Stimulated activated CD8-positive, alpha-beta memory T cell treated with anti-CD3 and anti-CD28 coated beads, Interleukin-15, amount 100 ng/mL, for 1 hour (primary cell): ENCODE data around the gene HIVEP3.

ENCODE experiments used
- DNase-seq: peaks from one replicate; pipeline ENCODE4 v3.0.0-alpha.2; 2020; ENCODE audit warnings: low read depth

The HIVEP3 gene

DNA sequence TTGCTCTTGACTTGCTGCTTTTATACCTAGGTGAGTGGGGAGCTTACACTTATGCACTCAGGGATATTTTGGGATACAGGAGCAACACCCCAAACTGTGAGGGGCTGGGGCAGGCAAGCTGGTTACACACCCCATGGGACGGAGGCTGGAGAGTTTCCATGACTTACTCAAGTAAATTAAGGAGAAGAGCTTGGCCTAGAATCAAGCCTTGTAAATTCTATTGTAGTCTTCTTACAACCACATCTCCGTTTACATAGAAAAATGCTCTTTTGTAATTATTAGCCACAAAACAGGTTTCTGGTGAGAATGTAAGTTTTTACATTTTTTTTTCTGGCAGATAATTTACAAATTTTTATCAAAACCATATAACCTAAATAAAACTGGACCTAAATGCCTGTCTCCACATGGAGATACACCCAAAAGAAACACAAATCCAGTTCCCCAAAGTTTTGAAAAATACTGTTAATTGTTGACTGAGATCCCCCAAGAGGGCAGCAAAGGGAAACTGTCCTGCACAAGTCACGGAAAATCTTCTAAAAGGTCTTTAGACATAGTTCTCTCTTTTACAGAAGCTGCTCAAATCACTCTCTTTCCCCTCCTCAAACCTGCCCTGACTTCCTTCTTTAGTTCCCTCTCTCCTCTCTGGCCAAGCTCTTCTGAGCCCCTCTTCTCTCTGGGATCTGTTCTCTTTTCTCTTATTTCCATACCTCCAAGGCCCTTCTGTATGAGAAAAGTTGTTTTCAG is 134.0 kb downstream of the HIVEP3 start:
- no peak for DNase-seq

DNA sequence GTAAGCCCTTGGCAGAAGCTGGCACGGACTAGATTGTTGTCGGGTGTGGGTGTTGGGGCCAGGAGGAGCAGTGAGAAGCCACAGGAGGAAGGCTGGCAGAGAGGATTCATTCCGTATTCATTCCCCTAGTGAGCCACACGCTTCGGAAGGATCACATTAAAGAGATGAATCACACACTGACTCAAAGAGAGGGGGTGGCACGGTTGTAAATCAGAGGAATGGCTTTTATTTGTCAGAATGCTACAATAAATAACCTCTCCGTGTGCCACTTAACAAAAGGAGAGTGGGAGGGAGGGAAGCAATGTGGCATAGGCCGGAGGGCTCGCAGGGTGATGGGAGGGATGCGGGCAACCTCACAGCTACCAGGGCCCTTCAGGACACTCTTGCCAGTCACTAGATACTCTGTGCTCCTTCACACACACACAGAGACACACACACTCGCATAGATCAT is 135.5 kb downstream of the HIVEP3 start:
- DNase-seq, result no peak

DNA sequence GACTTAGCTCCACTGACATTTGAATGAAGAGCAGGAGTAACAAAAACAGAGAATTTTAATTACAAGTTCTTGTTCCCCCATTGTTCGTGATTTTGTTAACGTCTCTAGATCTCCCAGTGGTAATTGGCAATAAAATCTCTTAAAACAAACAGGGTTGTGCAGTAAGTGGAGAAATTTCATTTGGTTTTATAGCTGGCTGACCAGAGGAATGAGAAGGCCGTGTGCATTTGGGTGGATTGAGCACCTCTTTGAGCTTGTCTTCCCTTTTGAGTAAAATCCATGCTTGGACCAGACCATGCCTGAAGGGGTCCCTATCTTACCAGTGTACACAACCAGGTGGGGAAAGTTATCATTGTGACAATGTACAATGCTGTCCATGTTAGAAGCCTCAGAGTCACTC is 137.8 kb downstream of the HIVEP3 start:
- no peak for DNase-seq

DNA sequence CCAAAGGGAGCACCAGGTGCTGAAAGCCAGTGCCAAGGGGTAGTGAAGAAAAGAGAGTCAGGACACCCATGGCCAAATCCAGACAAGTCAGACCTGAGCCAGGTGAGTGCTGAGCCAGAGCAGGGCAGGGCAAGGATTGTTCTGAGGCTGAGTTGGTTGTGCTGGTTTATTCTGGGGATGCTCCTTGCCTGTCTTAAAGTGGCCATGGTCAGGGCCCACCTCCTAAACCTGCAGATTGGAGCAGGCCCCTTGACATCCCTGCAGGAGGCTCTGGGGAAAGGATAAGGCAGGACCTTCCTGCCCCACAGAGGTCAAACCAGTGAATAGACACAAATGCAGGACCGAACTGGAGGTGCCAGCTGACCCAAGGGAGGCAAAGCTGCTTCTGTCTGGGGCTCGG is 138.4 kb downstream of the HIVEP3 start:
- DNase-seq, result no peak

DNA sequence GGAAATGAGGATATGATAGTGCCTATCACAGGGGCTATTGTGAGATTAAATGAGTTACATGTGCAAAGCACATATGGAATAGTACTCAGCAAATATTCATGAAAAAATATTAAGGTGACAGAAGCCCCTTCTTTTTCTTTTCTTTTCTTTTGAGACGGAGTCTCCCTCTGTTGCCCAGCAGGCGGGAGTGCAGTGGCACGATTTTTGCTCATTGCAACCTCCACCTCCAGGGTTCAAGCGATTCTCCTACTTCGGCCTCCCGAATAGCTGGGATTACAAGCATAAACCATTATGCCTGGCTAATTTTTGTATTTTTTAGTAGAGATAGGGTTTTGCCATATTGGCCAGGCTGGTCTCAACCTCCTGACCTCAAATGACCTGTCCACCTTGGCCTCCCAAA is 139.4 kb downstream of the HIVEP3 start:
- no peak for DNase-seq

DNA sequence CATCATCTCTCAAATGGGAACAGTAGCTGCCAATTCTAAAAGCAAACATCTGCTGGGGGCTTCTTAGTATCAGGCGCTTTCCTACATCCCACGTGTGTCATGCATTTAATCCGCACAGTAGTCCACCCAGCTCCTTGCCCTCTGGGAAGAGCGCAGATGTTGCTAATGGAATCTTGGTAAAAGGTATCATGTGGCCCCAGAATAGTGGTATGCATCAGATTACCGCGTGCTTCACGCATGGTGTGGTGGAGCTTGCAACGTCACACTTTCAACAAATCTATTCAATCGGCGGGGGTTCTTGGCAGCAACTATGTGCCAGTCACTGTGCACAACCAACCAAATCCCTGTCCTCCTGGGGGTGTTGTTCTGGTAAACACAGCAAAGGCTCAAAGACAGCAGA is 141.0 kb downstream of the HIVEP3 start:
- no peak for DNase-seq

DNA sequence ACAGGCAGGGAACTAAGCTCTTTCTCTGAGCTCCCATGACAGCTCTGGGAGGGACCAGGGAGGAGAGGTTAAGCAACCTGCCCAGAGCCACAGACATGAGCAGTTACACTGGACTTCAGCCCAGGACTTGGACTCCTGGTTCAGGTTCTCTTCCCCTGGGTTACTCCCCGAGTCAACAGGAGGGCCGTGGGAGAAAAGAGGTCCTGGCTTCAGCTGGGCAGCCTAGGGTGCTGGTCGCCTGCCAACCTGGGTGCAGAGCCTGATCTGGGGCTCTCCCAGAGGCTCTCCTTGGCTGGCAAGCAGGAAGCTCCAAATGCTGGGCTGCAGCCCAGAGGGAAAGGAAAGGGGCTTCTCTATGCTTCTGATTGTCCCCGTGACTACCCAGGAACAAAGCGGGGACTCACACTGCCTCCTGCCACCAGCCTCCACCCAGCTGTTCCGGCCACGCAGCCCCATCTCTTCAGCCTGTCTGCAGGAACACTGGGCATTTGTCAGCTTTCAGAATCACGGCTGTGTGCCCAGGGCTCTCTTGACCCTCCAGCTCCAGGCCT is 141.8 kb downstream of the HIVEP3 start:
- no peak for DNase-seq

DNA sequence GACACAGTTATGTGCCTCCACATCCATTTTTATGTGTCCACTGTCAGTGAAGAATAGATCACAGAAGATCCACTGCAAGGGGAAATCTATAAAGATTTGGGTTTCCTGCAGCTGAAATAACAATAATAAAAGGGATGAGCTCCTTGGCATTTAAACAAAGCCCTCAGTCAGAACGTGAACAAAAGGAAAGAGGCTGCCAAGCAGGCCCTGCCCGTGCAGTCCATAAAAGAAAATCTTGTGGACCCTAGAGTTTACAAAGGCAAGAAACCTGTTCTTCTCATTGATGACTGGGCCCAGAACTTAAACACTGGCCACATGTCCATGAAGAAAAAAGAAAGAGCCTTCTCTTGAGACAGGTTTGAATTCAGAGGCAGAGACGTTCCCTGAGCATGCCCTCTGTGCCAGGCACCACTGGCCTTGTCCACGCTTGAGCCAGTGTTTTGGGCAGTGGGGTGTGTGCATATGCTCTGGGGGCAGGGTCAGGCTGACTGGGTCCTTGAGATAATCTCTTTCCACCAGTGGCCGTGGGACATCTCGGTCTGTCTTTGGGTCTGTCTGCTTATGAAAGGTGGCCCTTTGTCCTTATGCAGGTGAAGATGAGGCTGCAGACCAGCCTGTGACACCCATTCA is 142.7 kb downstream of the HIVEP3 start:
- DNase-seq, result no peak

DNA sequence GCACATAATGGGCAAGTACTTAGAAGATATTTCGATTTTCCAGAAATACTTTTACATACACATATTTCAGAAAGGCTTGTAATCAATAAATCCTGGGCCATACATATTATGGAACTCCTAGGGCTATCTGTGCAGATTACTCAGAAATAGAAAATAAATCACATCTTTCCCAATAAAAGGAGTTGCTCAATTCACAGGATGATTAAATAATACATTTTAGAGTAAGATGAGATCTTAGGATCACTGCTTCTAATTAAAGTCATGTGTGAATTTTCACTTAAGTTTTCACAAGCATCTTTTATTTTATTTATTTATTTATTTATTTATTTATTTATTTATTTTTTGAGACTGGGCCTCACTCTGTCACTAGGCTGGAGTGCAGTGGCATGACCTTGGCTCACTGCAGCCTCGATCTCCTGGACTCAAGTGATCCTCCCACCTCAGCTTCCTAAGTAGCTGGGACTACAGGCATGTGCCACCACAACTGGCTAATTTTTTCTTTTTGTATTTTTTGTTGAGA is 144.2 kb downstream of the HIVEP3 start:
- DNase-seq, result no peak

DNA sequence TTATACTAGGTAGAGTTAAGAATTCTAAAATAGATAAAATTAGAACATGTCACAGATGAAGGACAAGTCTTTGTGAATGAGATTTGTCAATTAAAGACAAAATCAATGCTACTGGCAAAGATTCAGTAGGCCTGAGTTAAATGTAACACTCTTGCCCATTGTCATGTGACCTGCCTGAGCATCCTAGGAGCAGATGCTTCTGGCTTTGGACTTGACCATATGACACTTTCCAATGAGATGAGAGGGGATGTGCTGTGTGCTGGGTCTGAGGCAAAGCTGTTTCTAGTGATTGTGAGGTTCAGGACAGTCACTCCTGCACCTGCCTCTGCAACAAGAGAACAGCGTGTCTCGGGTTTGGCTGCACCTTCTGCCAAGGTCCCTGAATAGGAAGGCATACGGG is 144.9 kb downstream of the HIVEP3 start:
- no peak for DNase-seq

DNA sequence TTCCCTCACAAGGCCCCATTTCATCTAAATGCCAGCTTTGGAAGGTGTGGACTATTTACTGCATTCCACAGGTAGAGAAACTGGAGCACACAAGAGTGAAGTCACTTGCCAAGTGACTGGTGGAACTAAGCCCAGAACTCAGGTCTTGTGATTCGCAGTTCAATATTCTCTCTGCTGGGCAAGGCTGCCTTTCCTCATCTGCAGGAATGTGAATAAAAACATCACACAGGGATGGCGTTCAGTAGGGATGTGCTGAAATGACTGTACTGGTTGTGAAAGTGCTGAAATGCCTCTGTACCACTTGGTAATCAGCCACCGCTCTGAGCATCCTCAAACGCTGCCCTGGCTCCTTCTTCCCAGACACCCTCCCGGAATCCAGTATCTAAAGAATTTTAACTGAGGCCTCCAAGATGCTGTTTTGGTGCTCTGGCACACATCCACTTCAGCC is 145.6 kb downstream of the HIVEP3 start:
- DNase-seq, result no peak

DNA sequence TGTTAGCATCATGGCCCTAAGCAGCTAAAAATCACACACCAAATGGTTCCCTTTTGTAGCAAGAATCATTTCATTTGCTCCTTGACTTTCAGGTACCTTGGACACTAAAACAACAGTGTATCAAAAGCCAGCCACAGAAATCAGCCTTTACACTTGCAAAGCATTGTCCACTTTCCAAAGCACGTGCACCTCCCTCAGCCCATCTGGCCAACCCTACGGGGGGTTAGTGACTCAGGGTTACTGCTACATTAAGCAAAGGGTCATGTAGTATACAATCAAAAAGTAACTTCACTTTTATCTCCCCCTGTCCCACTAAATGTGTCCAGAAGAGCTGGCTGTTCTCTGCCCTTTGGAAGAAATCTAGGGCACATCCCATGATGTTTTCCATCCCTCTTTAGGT is 149.7 kb downstream of the HIVEP3 start:
- no peak for DNase-seq

DNA sequence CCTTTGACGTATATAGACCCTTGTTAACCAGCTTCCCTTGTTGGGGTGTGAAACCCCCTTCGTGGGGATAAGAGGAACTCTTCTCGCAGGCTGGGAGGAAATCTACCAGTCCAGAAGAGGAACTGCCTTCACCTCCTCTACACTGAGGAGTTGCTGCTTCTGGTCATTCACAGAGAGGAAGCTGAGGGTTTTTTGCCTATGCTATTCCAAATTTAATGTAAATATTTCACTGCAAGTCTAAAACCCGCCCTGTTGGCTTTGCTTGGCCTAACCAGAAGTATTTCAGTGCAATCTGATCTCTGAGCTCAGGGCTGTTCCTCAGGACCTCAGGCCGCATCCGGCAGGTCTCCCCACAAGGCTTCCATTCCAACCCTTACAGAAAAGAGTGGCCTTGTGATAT is 150.1 kb downstream of the HIVEP3 start:
- DNase-seq, result no peak

DNA sequence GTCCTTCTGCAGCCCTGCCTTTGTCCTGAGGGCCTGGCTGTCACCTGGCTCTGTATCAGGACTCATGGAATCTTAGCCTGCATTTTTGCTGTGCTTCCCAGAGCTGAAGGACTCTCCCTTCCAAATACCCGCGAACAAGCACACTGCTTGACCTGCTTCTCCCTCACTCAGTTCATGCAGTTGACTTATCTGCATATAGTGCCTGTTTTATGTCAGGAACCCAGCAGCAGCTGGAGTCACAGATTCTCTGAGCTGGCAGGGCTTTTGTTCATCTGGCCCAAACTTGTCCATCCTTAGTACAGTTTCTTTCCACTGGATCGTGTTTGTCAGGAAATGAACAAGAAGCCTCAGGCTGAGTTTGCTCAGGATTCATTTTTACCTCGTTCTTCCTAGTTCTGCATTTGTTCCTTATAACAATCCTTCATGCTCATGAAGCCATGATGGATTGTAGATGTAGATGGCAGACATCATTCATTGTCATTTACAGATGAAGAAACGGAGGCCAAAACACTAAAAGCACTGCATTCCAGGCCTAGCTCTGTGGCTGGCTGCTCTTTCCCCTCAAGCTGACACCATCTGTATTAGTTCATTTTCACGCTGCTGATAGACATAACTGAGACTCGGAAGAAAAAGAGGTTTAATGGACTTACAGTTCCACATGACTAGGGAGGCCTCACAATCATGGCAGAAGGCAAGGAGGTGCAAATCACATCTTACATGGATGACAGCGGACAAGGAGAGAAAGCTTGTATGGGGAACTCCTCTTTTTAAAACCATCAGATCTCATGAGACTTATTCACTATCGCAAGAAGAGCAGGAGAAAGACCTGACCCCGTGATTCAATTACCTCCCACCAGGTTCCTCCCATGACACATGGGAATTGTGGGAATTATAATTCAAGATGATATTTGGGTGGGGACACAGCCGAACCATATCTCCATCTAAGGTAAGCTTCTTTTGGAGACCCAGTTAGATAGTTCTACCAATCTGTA is 150.9 kb downstream of the HIVEP3 start:
- DNase-seq, result no peak

DNA sequence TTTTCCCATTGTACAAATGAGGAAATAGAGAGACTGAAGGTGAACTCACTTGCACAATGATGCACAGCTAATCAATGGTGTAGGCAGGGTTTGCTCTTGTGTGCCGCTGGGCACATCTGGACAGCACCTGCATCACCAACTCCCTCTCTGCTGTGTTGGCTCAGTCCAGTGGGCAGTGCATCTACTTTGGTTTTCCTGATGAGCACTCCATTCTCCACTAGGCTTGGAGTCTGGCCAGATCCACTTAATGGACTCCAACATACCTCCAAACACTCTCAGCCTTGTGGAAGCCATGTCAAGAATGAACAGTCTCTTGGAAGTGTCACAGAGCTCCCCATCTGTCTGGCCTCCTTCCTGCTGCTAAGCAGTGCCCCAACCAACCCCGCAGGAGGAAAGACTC is 152.2 kb downstream of the HIVEP3 start:
- DNase-seq, result no peak

DNA sequence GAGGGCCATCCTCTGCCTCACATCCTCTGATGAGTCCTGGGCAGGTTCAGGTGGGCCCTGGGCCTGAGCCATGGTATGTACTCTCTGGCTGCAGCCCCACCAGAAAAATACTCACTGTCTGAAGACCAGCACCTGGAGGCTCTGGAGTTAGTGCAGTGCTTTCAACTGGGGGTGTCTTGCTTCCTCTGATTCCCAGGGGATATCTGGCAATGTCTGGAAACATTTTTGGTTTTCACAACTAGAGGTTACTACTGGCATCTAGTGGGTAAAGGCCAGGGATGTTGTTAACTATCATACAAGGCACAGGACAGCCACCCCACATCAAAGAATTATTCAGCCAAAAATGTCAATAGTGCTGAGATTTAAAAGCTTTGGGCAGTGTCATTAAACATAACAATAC is 152.7 kb downstream of the HIVEP3 start:
- no peak for DNase-seq

DNA sequence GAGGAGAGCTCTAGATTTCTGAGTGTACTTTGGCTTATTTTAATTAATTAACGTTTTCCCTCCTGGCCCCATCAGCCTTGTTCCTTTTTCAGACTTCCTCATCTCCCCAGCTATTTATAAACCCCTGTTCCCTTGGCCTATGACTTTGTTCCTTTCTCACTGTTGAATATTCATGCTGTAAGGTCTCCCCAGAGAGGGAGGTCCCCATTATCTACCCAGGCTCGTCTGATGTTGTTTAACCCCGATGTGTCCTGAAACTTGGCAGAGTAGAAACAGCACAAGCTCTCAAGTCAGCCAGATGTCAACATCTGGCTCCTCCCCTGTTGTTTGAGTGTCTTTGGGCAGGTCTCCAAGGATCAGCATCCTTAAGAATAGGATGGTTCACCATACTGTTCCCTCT is 153.6 kb downstream of the HIVEP3 start:
- DNase-seq, result no peak

DNA sequence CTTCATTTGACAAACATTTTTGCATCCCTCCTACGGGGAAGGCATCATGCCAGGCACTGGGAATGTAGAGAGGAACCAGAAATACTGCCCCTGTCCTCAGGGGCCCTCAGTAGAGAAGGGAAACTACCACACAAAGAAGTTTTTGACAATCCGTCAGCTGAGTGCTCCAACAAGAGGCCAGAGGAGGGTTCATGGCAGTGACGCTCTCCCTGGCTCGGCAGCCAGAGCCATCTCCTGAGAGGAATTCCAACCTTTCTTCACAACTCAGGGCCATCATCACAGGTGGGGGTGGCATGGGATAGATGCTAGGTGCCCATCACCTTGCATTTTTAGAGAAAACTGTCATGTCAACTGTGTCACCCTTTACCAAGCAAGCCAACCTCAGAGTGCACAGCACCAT is 154.1 kb downstream of the HIVEP3 start:
- DNase-seq, result no peak

DNA sequence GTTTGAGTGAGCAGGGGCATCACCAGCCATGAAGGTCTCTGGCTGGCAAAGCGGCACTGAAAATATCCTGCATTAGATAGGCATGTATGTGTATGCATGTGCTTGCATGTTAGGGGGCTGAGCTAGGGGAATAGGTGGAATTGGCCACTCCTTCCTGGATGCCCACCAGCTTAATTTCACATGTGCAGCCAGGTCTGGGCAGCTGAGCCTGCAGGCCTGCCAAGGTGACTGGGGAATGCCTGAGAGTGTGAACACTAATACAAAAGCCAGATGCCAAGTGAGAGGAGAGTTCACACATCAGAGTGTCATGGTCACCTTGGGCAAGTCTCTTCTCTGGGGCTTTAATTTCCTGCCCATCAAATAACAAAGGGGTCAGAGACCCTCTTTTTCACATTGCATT is 155.9 kb downstream of the HIVEP3 start:
- no peak for DNase-seq

DNA sequence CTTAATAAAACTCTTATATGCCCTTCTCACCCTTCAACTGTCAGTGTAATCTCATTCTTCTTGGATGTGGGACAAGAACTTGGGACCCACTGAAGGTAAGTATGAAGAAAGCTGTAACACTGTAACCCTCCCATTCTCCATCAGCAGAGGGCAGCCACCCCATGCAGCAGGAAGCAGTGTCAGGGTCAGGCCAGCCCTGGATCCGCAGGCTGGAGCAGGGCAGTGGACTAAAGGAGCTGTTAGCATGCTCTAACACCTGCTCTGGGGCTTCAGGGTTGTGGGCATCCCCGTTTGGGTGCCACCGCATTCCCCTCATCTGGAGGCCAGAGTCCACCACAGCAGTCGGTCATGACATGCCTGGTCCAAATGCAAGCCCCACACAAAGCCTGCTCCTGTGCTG is 156.5 kb downstream of the HIVEP3 start:
- no peak for DNase-seq

DNA sequence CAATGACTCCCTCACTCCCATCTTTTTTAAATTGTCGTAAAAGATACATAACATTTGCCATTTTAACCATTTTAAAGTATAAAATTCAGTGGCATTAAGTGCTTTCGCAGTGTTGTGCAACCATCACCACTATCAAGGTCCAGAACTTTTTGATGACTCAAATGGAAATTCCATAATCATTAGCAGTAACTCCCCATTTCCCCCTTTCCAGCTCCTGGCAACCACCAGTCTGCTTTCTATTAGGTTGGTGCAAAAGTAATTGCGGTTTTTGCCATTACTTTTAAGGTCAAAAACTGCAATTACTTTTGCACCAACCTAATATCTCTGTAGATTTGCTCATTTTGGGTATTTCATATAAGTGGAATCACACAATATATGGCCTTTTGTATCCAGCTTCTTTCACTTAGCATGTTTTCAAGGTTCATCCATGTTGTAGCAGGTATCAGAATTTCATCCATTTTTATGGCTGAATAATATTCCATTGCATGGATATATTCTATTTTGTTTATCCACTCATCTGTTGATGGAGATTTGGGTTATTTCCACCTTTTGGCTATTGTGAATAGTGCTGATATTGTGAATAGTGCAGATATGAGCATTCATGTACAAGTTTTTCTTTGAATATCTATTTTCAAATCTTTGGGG is 159.7 kb downstream of the HIVEP3 start:
- DNase-seq, result no peak

DNA sequence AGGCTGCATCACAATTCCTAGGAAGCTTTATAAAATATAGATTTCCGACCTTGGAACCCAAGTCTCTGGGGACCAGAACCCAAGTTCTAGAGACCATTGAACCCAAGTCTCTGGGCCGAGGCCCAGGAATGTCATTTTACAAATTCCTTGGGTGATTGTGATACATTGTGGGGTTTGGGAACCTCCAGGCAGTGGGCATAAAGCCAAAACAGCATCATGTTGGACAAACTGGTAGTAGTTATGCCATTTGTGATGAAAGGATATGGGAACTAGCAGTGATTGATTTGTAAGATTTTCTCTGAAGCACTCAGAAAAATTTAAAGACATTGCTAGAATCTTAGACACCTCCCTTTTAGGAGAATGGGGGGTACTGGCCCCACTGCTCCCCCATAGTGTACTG is 160.2 kb downstream of the HIVEP3 start:
- DNase-seq, result no peak
